ENCODE data around the gene NTNG2. TPM values are rescaled to one million over a fixed set of nuclear protein-coding genes. Genes with fewer than 3 reads are reported as not detected.

The NTNG2 gene
- polyA plus RNA-seq, 1 experiment, result 0.74 TPM

GRCh38 chr9:132216861-132217619, 55.2 kb downstream of the NTNG2 start:
- Histone ChIP-seq H3K4me3 (ENCODE audit: low read depth, low read length) (no peak overlapping the region), H3K36me3 (ENCODE audit: control insufficient read depth, insufficient read depth, low read length) (no peaks in the 10 kb centered on the region), H3K27me3 (ENCODE audit: control insufficient read depth, insufficient read depth, low read length) (peaks cover 22% of the 10 kb centered on the region)
- DNase-seq (ENCODE audit: low read depth), result no peak
- POLR2A ChIA-PET, result no interaction called here
- CTCF ChIA-PET, result interaction anchor here (1.1 to 4.5 kb wide), 5 partner anchors 19 to 51 kb away, joined by 5 to 23 read pairs (median 5); no protein-coding TSS in a partner anchor
- TF ChIP-seq CTCF (IDR thresholded peaks at IDR 0.05; ENCODE audit: insufficient read depth, low read depth, low read length), result no peak

- CTCF ChIA-PET, result interaction anchor here (0.6 to 4.5 kb wide), 4 partner anchors 18 to 455 kb away, joined by 3 to 23 read pairs (median 6); no protein-coding TSS in a partner anchor
- no peak for DNase-seq (ENCODE audit: low read depth)
- Histone ChIP-seq H3K4me3 (ENCODE audit: low read depth, low read length) (no peak overlapping the region), H3K36me3 (ENCODE audit: control insufficient read depth, insufficient read depth, low read length) (no peaks in the 10 kb centered on the region), H3K27me3 (ENCODE audit: control insufficient read depth, insufficient read depth, low read length) (peaks cover 27% of the 10 kb centered on the region)
- no peak for TF ChIP-seq CTCF (IDR thresholded peaks at IDR 0.05; ENCODE audit: insufficient read depth, low read depth, low read length)
- POLR2A ChIA-PET, result no interaction called here
These were observed 56.4 kb downstream of the NTNG2 start for GRCh38 chr9:132218208-132218607.

GRCh38 chr9:132221941-132222340, 60.1 kb downstream of the NTNG2 start:
- no peak for DNase-seq (ENCODE audit: low read depth)
- ChIA-PET CTCF (interaction anchor here (1.2 to 2.9 kb wide), 2 partner anchors 14 to 20 kb away, joined by 3 to 16 read pairs; no protein-coding TSS in a partner anchor), POLR2A (no interaction called here)
- TF ChIP-seq CTCF (IDR thresholded peaks at IDR 0.05; ENCODE audit: insufficient read depth, low read depth, low read length), result no peak
- peaks cover 34% of the 10 kb centered on the region for H3K27me3 ChIP-seq (ENCODE audit: control insufficient read depth, insufficient read depth, low read length)
- no peaks in the 10 kb centered on the region for H3K36me3 ChIP-seq (ENCODE audit: control insufficient read depth, insufficient read depth, low read length)
- H3K4me3 ChIP-seq (ENCODE audit: low read depth, low read length), result no peak overlapping the region

- POLR2A ChIA-PET, result no interaction called here
- CTCF ChIA-PET, result interaction anchor here (0.7 kb wide), 1 partner anchor 462 kb away, joined by 3 read pairs; no protein-coding TSS in a partner anchor
- TF ChIP-seq CTCF (IDR thresholded peaks at IDR 0.05; ENCODE audit: insufficient read depth, low read depth, low read length), result no peak
- DNase-seq (ENCODE audit: low read depth), result no peak
- Histone ChIP-seq H3K36me3 (ENCODE audit: control insufficient read depth, insufficient read depth, low read length) (no peaks in the 10 kb centered on the region), H3K27me3 (ENCODE audit: control insufficient read depth, insufficient read depth, low read length) (peaks cover 39% of the 10 kb centered on the region), H3K4me3 (ENCODE audit: low read depth, low read length) (no peak overlapping the region)
These were observed 62.8 kb downstream of the NTNG2 start for GRCh38 chr9:132224645-132225044.

- POLR2A ChIA-PET, result no interaction called here
These were observed 64.9 kb downstream of the NTNG2 start for GRCh38 chr9:132226571-132227430.

More at GRCh38 chr9:132226571-132227430, 64.9 kb downstream of the NTNG2 start:
- CTCF ChIA-PET, result interaction anchor here (1.6 kb wide), 2 partner anchors 10 to 57 kb away, joined by 6 to 10 read pairs; no protein-coding TSS in a partner anchor
- Histone ChIP-seq H3K36me3 (ENCODE audit: control insufficient read depth, insufficient read depth, low read length) (no peaks in the 10 kb centered on the region), H3K4me3 (ENCODE audit: low read depth, low read length) (no peak overlapping the region), H3K27me3 (ENCODE audit: control insufficient read depth, insufficient read depth, low read length) (peaks cover 31% of the 10 kb centered on the region)
- no peak for DNase-seq (ENCODE audit: low read depth)
- no peak for TF ChIP-seq CTCF (IDR thresholded peaks at IDR 0.05; ENCODE audit: insufficient read depth, low read depth, low read length)
